Measurements from ENCODE around the gene PKD1L1. TPM values are rescaled to one million over a fixed set of nuclear protein-coding genes. Genes with fewer than 3 reads are reported as not detected.

Gene PKD1L1
- total RNA-seq, 4 donors from 2014 or later = 0.44 to 1.1 (median 0.75) TPM

DNA sequence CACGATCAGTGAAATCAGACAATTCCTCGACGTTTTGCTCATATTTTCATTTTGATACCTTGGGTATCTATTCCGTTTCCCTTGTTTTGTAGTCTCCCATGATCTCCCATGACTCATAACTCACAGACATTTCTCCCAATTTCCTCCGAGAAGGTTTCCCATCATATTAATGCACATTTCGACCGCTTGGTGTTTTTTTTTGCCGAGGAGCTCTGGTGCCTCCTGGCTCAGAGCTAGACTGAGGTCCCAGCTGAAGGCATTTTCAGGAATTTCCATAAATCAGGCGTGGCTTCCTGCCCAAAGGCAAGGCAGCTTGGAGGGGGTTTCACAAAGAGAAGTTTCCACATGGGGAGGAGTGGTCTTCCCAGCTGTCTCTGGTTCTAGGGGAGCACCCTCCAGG, 218.1 kb downstream of the PKD1L1 start:
- TF ChIP-seq, protein P1, sequence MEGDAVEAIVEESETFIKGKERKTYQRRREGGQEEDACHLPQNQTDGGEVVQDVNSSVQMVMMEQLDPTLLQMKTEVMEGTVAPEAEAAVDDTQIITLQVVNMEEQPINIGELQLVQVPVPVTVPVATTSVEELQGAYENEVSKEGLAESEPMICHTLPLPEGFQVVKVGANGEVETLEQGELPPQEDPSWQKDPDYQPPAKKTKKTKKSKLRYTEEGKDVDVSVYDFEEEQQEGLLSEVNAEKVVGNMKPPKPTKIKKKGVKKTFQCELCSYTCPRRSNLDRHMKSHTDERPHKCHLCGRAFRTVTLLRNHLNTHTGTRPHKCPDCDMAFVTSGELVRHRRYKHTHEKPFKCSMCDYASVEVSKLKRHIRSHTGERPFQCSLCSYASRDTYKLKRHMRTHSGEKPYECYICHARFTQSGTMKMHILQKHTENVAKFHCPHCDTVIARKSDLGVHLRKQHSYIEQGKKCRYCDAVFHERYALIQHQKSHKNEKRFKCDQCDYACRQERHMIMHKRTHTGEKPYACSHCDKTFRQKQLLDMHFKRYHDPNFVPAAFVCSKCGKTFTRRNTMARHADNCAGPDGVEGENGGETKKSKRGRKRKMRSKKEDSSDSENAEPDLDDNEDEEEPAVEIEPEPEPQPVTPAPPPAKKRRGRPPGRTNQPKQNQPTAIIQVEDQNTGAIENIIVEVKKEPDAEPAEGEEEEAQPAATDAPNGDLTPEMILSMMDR (IDR thresholded peaks at IDR 0.05; ENCODE audit: low read depth) = no peak

DNA sequence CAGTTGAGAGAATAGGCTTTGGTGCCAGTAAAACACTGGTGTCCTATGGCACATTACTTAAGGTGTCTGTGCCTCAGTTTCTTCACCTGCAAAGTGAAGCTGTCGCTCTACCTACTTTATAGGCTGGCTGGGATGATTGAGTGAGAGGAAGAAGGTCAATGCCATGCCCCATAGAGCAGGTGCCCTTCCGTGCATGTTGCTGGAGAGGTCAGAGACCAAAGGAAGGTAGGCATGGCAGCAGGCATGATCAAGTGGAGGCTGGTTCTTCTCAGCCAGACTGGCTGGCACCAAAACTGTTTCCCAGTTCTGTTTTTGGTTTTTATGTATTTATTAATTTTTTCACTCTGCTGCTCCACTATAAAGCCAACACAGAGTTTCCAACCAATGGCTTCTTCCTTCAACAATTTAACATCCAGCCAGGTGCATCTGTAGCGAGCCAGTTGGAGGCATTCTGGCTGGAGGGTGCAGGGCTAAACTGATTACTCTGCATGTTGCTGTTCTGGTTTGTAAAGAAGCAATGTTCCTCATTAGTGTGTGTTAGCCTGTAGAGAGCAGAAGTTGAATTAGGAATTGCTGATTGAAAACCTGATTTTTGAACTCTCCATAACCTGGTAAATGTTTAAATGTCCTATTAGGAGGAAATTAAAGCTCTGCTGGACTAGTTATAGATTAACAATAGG, 222.1 kb downstream of the PKD1L1 start:
- TF ChIP-seq, protein P1 (IDR thresholded peaks at IDR 0.05; ENCODE audit: low read depth) = no peak

DNA sequence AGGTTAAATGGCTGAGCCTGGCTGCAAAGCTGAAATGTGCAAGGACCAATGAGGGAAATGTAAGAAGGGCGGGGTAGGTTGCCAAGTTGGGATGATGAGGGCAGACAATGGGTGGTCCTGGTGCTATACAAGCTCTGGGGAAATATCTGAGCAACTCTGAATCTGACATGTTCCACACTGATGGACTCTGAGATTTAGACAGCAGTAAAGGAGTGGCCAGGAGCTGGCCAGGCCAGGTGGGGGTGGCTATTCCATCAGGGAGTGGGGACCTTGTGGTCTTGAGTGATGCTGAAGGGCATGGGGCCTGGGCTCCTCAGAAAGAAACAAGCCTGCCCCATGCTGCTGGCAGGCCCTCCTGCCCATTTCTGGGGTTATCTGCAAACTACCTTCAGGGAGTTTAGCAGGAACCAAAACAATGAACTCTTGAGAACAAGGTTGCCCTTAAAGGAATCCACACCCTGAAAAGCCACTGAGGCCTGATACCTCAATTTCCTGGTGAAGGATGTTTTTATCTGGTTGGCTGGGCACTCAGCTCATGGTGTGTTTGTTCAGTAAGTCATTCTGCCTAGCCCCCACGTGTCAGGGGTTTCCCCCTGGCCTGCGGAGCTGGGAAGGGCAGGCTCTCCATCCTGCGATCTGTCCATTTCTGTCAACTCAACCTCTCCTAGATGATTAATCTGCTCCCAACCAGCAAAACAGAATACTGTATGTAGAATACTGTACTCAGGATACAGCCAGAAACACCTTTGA, 223.1 kb downstream of the PKD1L1 start:
- TF ChIP-seq, protein P1 (IDR thresholded peaks at IDR 0.05; ENCODE audit: low read depth) = no peak

Other genes starting within 250 kb of the PKD1L1 start
- gene HUS1, start 31.1 kb upstream of the PKD1L1 start, total RNA-seq = 10 to 100 TPM; 51.5 to 54.7 (median 53.1) TPM
- gene SUN3, start 80.6 kb upstream of the PKD1L1 start, total RNA-seq = not detected
- gene C7orf57, start 87.1 kb upstream of the PKD1L1 start, total RNA-seq = under 1 TPM in 1 of 4 donors, not detected in 3; 0.22 TPM
- 10 to 100 TPM; 11.6 to 50.5 (median 27.3) TPM for gene UPP1, start 140.8 kb upstream of the PKD1L1 start, total RNA-seq
- under 1 TPM in 2 of 4 donors, not detected in 2; 0.19 to 0.33 TPM for gene ABCA13, start 223.0 kb upstream of the PKD1L1 start, total RNA-seq

Data from subcutaneous adipose tissue (tissue), 4 donors.